KMS-11 (cell line): Measurements from ENCODE around the gene DYDC2.

ENCODE experiments used
- H2AFZ ChIP-seq: fragments of 200-600 bp; sonication (generic); 2 replicates; pipeline ENCODE4 v1.6.1; 2016; ENCODE audit warnings: antibody characterized with exemption, mixed run types, low read depth
- H3K27ac ChIP-seq: fragments of 200-600 bp; sonication (generic); 2 replicates; pipeline ENCODE4 v1.6.1; 2016; ENCODE audit warnings: mild to moderate bottlenecking, mixed run types
- H3K27me3 ChIP-seq: fragments of 200-600 bp; sonication (generic); 2 replicates; pipeline ENCODE4 v1.6.1; 2017; ENCODE audit warnings: mild to moderate bottlenecking, low read depth, mixed run types, moderate library complexity; ENCODE audit not compliant: insufficient read depth
- H3K36me3 ChIP-seq: fragments of 200-600 bp; sonication (generic); 2 replicates; pipeline ENCODE4 v1.6.1; 2017; ENCODE audit warnings: mild to moderate bottlenecking, mixed run types; ENCODE audit not compliant: insufficient read depth
- H3K4me1 ChIP-seq: fragments of 200-600 bp; sonication (generic); 2 replicates; pipeline ENCODE4 v1.6.1; 2016; ENCODE audit warnings: mild to moderate bottlenecking, low read depth, mixed run types; ENCODE audit not compliant: poor library complexity, severe bottlenecking
- H3K4me2 ChIP-seq: fragments of 200-600 bp; sonication (generic); 2 replicates; pipeline ENCODE4 v1.7.0; 2016; ENCODE audit warnings: mild to moderate bottlenecking, mixed run types
- H3K4me3 ChIP-seq: fragments of 200-600 bp; sonication (generic); IDR thresholded peaks from 2 replicates; pipeline ENCODE4 v1.6.1; 2017; ENCODE audit warnings: low read depth, low read length, mixed read lengths; ENCODE audit not compliant: insufficient read depth
- H3K79me2 ChIP-seq: fragments of 200-600 bp; sonication (generic); 2 replicates; pipeline ENCODE4 v1.6.1; 2016; ENCODE audit warnings: low read depth, mixed run types; ENCODE audit not compliant: insufficient read depth
- H3K9ac ChIP-seq: fragments of 200-600 bp; sonication (generic); 2 replicates; pipeline ENCODE4 v1.6.1; 2016; ENCODE audit warnings: mild to moderate bottlenecking, mixed run types
- H4K20me1 ChIP-seq: fragments of 200-600 bp; sonication (generic); 2 replicates; pipeline ENCODE4 v1.6.1; 2016; ENCODE audit warnings: mild to moderate bottlenecking, mixed run types; ENCODE audit not compliant: insufficient read depth
- CTCF ChIP-seq: fragments of 200-600 bp; sonication (generic); conservative IDR thresholded peaks from 2 replicates; pipeline ENCODE4 v1.6.1; 2017; ENCODE audit warnings: low read depth, mild to moderate bottlenecking, antibody characterized with exemption, low read length, moderate library complexity, mixed read lengths

DYDC2 gene

GRCh38 chr10:80409121-80409520 lies 52.5 kb downstream of the DYDC2 start:
- Histone ChIP-seq H3K4me3 (no peak overlapping the region), H3K9ac (no peak overlapping the region), H3K27ac (no peak overlapping the region), H3K27me3 (no peaks in the 10 kb centered on the region), H4K20me1 (no peaks in the 10 kb centered on the region), H2AFZ (peak overlapping the region; percentile 89; the same call in 1 of the 2 replicates), H3K36me3 (no peaks in the 10 kb centered on the region), H3K79me2 (no peaks in the 10 kb centered on the region), H3K4me2 (peak overlapping the region; percentile 71), H3K4me1 (no peaks in the 10 kb centered on the region)
- no peak for TF ChIP-seq CTCF

- H3K36me3 ChIP-seq = no peaks in the 10 kb centered on the region
- no peaks in the 10 kb centered on the region for H3K79me2 ChIP-seq
- no peak overlapping the region for H3K4me3 ChIP-seq
- H3K27ac ChIP-seq = no peak overlapping the region
- H4K20me1 ChIP-seq = no peaks in the 10 kb centered on the region
- no peak overlapping the region for H3K4me2 ChIP-seq
- no peak for TF ChIP-seq CTCF
- H3K4me1 ChIP-seq = no peaks in the 10 kb centered on the region
- no peaks in the 10 kb centered on the region for H3K27me3 ChIP-seq
- no peak overlapping the region for H3K9ac ChIP-seq
- no peak overlapping the region for H2AFZ ChIP-seq
Measured at GRCh38 chr10:80410122-80410521, 53.5 kb downstream of the DYDC2 start.

GRCh38 chr10:80410578-80411145 lies 54.1 kb downstream of the DYDC2 start:
- H3K36me3 ChIP-seq = no peaks in the 10 kb centered on the region
- no peaks in the 10 kb centered on the region for H3K79me2 ChIP-seq
- no peak overlapping the region for H3K4me3 ChIP-seq
- no peaks in the 10 kb centered on the region for H3K27me3 ChIP-seq
- H2AFZ ChIP-seq = no peak overlapping the region
- no peak overlapping the region for H3K4me2 ChIP-seq
- H4K20me1 ChIP-seq = no peaks in the 10 kb centered on the region
- H3K4me1 ChIP-seq = no peaks in the 10 kb centered on the region
- no peak for TF ChIP-seq CTCF
- H3K27ac ChIP-seq = no peak overlapping the region
- no peak overlapping the region for H3K9ac ChIP-seq

- H3K4me2 ChIP-seq = no peak overlapping the region
- H3K4me1 ChIP-seq = no peaks in the 10 kb centered on the region
- no peaks in the 10 kb centered on the region for H3K36me3 ChIP-seq
- no peak overlapping the region for H3K9ac ChIP-seq
- H3K27me3 ChIP-seq = no peaks in the 10 kb centered on the region
- H2AFZ ChIP-seq = no peak overlapping the region
- no peak overlapping the region for H3K4me3 ChIP-seq
- H3K79me2 ChIP-seq = no peaks in the 10 kb centered on the region
- TF ChIP-seq CTCF = no peak
- no peaks in the 10 kb centered on the region for H4K20me1 ChIP-seq
- H3K27ac ChIP-seq = no peak overlapping the region
Measured at GRCh38 chr10:80411267-80411668, 54.7 kb downstream of the DYDC2 start.
